ENCODE data around the gene SENP7.

DNA sequence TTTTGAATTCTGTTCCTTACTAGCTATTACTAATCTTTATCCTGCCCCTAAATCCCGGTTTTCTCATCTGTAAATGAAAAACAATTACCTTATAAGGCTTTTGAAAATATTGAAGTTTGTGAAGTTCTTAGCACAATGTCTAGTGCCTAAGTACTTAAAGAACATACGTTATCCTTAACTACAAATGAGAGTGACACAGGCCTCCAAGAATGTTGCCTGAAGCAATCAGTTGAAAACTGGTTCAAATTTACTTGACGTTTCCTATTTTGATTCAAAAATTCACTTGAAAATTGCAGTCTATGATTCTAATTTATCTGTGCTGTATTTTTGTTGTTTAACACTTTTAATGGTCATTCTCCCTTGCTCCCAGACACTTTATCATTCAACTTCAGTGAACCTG, 3.2 kb downstream of the SENP7 start:
- TF ChIP-seq, protein P1, sequence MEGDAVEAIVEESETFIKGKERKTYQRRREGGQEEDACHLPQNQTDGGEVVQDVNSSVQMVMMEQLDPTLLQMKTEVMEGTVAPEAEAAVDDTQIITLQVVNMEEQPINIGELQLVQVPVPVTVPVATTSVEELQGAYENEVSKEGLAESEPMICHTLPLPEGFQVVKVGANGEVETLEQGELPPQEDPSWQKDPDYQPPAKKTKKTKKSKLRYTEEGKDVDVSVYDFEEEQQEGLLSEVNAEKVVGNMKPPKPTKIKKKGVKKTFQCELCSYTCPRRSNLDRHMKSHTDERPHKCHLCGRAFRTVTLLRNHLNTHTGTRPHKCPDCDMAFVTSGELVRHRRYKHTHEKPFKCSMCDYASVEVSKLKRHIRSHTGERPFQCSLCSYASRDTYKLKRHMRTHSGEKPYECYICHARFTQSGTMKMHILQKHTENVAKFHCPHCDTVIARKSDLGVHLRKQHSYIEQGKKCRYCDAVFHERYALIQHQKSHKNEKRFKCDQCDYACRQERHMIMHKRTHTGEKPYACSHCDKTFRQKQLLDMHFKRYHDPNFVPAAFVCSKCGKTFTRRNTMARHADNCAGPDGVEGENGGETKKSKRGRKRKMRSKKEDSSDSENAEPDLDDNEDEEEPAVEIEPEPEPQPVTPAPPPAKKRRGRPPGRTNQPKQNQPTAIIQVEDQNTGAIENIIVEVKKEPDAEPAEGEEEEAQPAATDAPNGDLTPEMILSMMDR (IDR thresholded peaks at IDR 0.05; ENCODE audit: low read depth, low read length) = no peak
- no peak for TF ChIP-seq EZH2phosphoT487 (IDR thresholded peaks at IDR 0.05; ENCODE audit: low read depth)
